Forelimb muscle (tissue), 1 donor: ENCODE measurements around the gene TMEM204. TPM values are rescaled to one million over a fixed set of nuclear protein-coding genes. Genes with fewer than 3 reads are reported as not detected.

ENCODE experiments used
- DNase-seq: peaks from one replicate; pipeline ENCODE4 v3.0.0-alpha.2; 2013; ENCODE audit warnings: low read depth
- polyA plus RNA-seq: library from polyadenylated mRNA; unstranded; fragments of 120-200 nt; gene quantifications from one replicate; pipeline ENCODE4 v1.2.1, GENCODE V29; 2013; ENCODE audit not compliant: insufficient read length

TMEM204 gene
- polyA plus RNA-seq, 1 donor: 12.3 TPM

DNA sequence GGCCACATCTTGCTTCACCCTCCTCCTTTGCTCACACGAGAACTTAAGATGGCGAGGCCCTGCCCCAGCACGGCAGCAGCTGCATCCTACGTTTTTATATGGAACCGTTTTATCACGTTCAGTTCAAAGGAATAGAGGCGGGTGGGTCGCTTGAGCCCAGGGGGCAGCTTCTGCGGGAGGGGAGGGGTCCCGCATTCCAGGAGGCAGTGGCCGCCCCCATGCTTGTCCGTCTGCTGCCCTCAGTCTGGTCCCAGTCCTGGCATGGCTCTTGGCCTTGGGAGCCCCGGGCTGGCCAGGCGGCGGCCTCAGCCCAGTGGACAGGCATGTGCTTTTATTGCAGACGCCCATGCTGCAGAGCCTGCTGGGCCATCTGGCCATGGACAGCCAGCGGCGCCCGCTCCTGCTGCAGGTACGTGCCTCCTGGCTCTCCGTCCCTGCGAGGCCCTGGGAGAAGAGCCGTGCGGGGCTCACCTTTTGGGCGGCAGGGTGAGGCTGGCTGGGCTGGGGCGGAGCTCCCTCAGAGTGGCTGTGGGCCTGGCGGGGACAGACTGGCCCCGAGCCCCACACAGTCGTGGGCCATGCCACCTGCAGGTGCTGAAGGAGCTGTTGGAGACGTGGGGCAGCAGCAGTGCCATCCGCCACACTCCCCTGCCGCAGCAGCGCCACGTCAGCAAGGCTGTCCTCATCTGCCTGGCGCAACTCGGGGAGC, 33.6 kb upstream of the TMEM204 start:
- DNase-seq: no peak

DNA sequence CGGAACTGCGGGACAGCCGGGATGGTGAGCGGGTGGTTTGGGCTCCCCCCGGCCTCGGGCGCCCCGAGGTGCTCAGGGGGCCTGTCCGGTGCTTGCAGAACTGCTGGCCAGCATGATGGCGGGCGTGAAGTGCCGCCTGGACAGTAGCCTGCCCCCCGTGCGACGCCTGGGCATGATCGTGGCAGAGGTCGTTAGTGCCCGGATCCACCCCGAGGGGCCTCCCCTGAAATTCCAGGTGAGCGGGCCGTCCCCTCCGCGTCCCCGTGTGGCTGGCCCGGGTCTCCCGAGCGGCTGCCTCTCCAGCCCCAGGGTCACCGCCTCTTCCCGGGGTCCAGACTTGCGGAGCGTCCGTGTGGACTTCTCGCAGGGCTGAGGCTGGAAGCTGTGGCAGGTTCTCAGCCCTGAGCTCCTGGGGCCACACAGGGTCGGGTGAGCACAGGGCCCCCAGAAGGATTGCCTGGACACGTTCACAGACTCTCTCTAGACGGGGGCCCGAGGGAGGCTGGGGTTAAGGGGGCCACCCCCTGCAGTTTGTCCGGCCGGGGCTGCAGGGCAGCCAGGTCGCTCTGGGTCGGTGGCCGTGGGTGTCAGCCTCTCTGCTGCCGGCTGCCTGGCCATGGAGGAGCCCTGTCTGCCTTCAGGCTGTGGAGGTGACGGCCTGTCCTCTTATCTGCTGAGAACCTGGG, 32.9 kb upstream of the TMEM204 start:
- DNase-seq: no peak

DNA sequence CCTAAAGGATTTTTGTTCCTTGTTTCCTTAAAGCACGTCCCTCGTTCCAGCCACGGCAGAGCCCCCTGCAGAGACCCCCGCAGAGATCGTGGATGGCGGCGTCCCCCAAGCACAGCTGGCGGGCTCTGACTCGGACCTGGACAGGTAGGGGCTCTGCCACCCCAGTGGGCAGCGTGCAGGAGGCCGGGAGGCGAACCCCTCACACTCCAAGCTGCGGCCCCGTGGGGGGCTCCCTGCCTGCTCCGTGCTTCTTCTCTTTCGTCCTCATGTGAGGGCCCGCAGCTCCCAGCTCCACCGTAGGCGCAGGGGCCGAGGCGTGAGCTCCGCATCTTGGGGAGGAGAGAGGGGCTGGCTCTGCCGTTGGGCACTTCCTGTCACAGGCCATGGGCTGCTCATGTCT, 31.8 kb upstream of the TMEM204 start:
- DNase-seq: no peak

DNA sequence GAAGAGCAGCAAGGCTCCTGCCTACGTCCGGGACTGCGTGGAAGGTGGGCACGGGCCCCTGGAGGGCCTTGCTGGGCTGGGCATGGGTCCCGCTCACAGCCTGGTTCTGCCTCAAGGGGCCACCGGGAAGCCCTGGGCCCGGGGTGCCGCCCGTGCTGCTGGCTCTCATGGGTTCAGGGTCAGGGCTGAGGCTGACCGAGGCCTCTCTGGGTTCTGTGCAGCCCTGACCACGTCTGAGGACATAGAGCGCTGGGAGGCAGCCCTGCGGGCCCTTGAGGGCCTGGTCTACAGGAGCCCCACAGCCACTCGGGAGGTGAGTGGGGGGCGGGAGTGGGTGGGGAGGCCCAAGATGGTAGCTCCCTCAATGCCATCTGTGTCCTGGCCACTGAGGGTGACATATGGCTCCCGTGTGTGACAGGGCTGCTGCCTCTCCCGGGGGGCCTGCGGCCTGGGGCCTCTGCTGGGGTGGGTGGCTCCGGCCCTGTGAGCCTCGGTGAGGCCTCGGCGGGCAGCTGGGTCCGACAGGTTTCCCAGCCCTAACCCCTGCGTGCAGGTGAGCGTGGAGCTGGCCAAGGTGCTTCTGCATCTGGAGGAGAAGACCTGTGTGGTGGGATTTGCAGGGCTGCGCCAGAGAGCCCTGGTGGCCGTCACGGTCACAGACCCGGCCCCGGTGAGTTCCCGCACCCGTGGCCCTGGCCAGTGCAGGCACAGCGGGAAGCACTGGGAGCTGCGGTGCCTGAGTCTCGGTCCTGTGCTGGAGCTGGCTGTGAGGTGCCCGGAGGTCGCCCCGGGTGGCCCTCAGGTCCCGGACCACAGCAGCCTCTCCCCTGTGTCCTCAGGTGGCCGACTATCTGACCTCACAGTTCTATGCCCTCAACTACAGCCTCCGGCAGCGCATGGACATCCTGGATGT, 31.1 kb upstream of the TMEM204 start:
- no peak for DNase-seq

DNA sequence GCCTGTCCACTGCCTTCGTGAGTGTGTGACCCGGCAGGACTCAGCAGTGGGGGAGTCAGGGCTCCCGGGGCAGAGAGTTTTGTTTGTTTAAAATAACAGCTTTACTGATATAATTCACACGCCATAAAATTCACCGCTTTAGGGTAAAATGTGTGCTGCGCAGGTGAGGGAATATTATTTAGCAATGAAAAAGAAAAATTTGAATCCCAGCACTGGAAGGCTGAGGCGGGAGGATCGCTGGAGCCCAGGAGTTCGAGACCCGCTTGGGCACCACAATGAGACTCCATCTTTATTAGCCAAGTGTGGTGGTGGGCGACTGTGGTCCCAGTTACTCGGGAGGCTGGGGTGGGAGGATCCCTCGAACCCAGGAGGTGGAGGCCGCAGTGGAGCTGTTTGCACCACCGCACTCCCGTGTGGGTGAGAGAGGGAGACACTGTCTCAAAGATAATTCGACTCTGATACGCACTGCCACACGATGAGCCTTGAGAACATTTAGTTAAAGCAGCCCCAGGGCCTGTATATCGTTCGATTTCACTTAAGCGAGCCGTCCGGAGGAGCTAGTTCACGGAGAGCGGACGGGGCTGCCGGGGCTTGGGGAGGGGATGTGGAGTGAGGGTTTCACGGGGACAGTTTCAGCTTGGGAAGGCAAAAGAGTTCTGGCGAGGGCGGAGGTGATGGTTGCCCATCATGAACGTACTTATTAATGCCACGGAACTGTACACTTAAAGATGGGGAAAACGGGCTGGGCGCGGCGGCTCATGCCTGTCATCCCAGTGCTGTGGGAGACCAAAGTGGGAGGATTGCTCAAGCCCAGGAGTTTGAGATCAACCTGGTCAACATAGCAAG, 30.1 kb upstream of the TMEM204 start:
- DNase-seq: no peak

DNA sequence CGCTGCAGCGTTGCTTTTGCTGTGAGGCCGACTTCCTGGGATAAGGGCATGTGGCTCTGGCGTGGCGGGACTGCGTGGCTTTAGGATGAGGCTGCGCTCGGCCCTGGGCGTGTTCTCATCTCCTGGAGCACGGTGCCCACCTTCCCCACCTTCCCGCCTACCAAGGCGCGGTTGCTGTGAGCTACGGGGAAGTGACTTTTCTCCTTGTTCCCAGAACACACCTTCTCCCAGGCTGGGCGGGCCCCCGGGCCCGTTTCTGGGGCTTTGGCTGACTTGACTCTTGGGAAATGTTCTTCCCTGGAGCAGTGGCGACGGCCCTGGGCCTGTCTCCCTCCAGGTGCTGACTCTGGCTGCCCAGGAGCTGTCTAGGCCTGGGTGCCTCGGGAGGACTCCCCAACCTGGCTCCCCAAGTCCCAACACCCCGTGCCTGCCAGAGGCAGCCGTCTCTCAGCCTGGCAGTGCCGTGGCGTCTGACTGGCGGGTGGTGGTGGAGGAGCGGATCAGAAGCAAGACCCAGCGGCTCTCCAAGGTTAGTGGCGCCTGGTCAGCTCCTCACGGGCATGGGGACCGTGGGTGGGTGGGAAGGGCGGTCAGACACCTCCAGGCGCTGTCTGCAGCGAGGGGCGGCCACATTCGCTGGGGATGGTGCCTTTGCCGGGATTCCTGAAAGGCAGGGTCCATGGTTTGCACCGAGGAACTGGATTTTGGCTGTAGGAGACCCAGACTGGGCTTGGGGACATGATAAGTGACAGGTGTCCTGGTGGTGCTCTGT, 28.2 kb upstream of the TMEM204 start:
- no peak for DNase-seq

DNA sequence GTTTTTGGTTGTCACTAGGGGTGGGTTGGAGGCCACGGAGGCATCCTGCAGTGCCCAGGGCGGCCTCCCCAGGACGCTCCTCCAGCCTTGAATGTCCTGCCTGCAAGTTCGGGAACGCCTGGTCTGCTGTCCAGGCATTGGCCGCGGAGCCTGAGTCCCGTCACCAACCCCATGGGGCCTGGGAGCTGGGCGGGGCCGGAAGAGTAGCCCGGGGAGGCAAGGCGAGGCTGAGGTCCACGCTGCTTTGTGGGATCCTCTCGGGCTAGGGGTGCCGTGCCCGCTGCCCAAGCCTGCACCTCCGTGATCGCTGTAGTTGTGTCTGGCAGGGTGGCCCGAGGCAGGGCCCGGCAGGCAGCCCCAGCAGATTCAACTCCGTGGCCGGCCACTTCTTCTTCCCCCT, 27.6 kb upstream of the TMEM204 start:
- DNase-seq: no peak

DNA sequence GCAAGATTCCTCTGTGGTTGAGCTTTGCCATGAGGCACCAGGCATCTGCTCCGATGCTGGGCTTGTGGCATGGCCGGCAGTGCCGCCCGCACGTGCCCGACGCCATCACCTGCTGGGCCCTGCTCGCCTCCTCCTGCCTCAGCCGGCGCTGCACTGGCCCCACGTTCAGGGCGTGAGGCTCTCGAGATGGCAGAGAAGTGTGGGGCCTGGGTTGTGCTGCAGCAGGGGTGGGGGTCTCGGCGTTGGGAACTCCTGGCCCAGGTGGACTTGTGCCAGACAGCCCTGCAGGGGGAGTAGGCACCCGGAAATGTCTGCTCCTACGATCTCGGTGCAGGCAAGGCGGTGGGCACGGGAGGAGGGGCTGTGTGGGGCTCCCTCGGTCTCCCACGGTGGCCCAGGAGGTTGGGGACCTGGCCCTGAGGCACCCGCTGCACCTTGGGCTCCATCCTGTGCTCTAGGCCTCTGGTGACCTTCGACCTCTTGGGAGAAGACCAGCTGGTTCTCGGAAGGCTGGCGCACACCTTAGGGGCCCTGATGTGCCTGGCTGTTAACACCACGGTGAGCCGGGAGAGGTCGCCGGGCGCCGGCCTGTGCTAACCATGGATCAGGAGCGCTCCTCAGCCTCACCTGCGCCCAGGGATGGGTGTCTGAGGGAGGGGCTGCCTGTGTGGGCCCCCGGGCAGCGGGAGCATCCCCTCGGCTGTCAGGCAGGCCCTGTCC, 26.8 kb upstream of the TMEM204 start:
- no peak for DNase-seq

DNA sequence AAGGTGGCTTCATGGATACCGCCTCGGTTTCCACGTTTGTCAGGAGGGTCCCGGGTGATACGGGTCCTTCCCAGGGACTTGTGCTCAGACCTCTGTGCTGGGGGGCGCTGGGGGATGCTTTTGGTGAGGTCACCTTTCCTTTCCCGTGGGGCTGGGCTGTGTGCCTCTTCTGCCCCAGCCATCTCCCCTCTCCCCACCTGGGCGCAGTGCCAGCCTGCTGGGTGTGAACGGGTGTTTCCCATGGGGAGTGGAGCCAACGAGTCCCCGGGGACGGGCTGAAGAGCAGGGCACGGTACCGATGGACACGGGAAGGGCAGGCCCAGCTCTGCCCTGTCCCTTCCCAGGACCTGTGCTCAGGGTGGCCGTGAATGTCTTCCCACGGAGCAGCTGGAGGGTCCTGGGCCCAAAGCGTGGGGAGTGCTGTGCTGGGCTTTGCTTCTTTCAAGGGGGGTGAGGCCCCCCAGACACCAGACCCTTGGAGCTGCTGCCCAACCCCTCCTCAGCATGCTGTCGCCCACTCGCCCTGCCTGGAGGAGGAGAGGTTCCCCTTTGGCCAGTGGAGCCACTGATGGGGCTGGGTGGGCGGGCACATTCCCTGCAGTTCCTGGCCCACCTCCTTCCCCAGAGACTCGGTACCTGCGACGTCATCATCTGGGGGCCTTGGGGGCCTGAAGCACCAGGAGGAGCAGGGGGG, 24.8 kb upstream of the TMEM204 start:
- no peak for DNase-seq

DNA sequence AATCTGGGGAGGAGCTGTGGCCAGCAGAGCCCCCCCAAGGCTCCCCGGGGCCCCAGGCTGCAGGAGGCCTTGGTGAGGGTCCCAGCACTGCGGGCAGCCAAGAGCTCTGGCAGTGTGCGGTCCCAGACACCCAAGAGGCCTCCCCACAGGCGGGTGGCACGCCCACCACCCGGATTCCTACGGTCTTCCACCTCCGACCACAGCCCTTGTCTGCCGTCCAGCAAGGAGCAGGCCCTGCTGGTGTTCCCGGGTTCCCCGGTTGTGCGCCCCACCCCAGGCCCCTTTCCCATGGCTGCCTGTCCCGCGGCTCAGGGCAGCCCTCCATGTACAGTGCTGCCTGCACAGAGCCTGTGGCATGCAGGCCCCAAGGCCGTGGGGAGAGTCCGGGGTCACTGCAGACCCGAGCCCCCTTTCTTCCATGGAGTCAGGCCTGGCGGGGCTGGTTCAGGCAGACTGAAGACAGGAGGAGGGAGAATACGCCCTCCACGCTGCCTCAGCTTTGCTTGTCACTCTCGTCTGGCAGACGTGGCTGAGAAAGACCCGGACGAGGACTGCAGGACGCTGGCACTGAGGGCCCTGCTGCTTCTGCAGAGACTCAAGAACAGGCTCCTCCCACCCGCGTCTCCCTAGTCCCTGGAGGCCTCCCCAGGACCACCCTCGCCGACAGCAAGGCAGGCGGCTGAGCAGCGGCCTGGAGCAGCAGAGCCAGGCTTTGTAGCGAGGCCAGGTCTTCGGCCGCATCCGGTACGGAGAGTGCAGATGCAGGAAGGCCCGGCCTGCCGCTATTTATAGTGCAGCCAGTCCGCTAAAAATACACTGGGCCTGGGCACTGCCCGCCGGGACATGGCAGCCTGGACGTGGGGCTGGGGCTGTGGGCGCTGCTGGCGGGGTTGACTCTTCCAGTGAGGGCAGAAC, 23.9 kb upstream of the TMEM204 start:
- no peak for DNase-seq

DNA sequence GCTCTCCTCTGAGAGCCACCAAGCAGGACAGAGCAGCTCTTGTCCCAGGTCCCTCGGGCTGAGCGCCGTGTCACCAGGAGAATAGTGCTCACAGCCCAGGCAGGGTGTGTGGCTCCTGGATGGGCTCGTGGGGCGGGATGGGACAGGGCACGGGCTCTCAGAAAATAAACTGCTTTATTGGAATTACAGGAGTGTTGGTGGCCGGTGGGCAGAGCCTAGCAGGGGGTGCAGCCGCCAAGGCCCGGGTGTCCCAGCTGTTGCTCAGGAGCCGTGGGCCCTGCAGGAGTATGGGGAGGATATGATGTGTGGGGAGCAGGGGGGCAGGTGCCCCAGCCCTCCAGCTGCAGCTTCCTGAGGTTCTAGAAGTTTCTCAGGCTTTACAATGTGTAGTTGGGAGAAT, 23.2 kb upstream of the TMEM204 start:
- no peak for DNase-seq

DNA sequence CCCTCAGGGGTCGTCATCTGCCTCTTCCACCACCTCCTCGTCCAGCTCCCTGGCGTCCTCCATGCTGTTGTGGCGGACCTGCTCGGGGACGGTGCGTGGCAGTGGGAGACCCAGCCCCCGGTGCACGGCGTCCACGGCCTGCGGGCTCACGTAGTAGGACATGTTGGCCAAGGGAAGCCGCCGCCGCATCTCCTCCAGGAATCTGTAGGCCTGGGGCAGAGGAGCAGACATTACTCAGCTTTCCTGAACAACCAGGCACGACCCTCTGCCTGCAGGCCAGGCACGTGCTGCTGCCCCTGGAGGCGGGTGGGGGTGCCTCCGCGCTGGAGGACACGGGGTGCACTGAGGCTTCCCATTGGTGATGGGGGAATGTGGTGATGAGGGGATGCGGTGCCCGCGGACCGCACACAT, 22.5 kb upstream of the TMEM204 start:
- DNase-seq: no peak

DNA sequence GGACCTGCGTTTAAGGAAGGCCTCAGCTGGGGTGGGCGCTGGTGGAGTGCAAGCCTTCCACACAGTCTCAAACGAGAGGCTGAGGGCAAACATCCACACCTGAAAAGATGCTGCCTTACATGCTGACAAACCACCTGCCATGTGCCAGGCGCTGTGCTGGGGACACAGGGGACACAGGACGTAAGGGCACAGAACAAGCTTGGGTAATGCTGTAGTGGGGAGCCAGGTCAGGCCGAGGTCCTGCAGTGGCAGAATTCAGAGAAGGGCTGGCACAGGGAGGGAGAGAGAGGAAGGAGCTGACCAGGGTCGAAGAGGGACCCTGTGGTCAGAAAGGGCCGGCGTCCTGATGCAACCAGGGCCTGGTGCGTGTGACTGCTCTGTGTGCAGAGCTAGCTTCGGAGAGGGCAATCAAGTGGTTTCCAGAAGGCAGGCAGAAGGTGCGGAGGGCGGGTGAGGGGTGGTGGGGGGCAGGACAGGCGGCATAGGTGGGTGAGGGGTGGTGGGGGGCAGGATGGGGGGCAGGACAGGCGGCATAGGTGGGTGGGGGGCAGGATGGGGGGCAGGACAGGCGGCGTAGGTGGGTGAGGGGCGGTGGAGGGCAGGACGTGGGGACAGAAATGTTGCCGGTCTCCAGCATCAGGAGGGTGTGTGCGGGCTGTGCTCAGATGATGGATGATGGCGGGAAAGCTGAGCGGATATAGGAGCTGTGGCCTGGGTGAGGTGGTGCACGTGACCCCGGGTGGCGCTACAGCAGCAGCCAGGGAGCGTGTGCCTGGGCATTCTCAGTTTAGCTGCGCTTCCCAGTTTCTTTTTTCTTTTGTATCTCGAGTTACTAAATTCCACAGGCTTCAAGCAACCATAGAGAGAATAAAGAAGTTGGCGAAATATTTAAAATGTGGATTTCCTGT, 21.6 kb upstream of the TMEM204 start:
- DNase-seq: no peak

DNA sequence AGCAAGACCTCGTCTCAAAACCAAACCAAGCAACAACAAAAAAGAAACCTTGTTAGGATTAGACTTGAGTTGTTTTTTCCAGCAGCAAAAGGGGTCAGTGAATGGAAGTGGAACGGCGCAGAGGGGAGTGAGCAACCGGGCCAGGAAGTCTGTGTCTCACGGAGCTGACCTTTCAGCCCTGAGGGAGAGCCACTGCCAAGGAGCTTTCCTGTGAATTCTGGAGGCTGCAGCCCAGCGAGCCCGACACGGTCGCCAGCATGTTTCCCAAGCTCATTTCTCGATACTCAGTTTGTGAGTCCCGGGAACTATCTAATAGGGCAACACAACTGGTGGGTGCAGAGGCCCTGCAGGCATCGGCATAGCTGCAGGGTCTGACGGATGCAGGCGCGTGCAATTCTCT, 20.7 kb upstream of the TMEM204 start:
- DNase-seq: no peak

DNA sequence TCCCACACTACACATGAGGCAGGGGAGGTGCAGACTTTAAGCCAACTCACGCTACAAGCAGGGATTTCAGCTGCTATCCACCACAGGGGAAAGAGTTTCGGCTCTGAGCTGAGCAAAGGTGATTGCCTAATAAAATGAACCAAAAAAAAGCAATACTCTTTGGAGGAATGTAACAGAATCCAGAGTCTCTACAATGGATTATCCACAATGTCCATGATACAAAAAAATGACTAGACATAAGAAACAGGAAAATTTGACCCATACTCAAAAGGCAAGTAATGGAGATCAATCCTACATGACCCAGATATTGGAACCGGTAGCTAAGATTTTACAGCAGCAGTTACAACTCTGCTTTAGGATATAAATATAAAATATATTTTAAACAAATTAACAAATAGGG, 19.0 kb upstream of the TMEM204 start:
- DNase-seq: no peak

DNA sequence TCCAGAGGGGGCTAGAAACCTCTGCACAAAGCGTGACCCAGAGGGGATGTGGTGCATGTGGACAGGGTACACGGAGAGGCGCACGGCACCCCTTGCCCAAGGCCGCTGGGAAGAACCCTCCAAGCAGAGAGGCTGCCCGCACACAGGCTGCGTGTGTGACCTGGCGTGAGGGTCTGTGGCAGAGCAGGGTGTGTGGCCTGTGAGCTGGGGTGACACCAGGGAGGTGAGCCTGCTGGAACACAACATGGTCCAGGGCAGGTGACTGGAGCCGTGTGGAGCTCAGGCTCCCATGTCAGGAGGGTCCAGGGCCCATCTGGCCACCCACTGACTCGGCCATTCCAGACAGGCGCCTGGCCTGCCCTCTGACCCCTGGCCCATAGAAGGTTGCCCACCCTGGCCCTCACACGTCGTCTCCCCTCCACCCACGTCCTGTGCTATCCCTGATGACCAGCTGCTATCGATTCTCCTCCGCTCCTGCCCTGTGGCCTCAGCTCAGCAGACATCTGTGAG, 14.8 kb upstream of the TMEM204 start:
- no peak for DNase-seq

DNA sequence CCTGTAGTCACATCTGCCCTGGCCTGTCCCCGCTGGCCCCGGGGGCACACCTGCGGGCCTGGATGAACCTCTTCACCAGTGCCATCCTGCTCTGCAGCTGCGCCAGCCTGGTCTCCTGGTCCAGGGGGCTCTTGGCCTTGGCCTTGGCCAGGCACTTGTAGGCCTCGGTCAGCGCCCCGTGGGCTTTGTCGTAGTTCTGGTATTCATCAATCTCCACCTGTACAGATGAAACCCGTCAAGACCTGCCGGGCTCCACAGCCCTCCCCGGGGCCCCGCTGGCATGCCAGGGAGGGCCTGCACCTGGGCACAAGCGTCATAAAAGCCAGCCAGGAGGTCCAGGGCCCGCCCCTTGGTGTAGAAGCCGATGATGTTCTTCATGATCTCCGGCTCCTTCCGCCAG, 13.6 kb upstream of the TMEM204 start:
- no peak for DNase-seq
